HG03135 (cell line): ENCODE results near the gene ISLR2.

Experiments used
- ATAC-seq: cut with Tn5 transposase; IDR thresholded peaks from one replicate; pipeline ENCODE4 v1.9.1; 2021; ENCODE audit warnings: mild to moderate bottlenecking, moderate library complexity; ENCODE audit not compliant: unreplicated experiment

The ISLR2 gene

GRCh38 chr15:74127954-74128784 is 2.2 kb upstream of the ISLR2 start:
- no peak for ATAC-seq

- ATAC-seq: no peak
Observed at GRCh38 chr15:74128785-74129585, 1.4 kb upstream of the ISLR2 start.

DNA sequence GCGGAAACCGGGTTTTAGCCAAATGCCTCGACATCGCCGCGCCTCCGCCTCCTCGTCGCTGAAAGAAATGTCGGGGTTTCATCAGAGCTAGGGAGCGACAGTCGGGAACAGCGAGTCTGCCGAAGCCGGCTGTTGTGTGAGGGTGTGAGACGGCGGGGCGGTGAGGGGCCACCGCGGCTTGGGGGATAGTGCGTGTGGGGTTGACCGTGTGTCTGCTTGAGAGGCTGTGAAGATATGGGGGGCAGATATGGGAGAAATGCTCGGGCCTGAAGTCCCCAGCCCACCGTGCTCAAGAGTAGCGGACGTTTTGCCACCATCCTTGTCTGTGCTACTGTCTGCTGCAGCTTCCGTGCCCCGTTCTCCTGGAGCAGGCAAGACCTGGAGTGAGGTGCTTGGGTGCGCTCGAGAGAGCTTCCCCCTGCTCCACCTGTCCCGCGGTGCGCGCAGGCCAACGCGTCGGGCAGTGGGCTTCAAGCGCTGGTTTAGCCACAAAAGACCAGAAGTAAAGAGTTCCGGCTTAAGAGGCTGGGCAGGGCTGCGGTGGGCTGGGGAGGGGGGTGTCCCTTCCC is 716 bp upstream of the ISLR2 start:
- ATAC-seq: no peak

GRCh38 chr15:74130849-74131627 is 652 bp downstream of the ISLR2 start:
- no peak for ATAC-seq

DNA sequence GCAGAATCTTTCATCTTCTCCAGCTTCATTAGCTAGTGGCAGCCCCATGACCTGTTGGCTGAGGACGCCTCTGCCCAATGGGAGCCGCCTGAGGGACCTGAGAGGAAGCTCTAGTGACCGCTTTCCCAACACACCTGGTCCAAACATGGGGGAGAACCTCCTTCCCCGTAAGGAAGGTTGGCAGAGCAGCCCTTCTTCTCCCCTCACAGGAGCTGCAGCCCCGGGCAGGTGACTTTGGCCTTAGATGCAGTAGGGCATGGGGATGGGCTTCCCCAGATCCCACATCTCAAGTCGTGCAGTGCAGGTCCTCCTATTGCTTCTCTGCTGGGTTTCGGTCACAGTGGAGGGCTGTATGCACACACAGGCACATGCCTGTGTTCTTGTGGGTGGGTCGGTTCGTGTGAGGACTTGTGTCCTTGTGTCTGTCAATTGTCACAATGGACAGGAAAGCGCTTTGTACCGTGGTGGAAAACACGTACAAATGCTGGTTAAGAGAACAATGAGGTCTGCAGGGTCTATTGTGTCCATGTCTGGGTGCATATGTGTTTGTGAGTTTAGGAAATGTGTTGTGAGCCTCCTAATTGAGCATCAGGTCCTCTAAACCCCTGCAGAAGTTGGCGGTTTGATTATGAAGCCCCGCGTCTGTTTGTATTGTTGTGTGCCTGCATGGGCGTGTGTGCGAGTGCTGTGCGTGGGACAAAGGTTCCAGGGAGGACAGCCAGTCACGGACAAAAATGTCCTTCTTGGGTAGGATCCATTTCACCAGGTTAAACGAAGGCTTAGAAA is 1.4 kb downstream of the ISLR2 start:
- ATAC-seq: no peak

DNA sequence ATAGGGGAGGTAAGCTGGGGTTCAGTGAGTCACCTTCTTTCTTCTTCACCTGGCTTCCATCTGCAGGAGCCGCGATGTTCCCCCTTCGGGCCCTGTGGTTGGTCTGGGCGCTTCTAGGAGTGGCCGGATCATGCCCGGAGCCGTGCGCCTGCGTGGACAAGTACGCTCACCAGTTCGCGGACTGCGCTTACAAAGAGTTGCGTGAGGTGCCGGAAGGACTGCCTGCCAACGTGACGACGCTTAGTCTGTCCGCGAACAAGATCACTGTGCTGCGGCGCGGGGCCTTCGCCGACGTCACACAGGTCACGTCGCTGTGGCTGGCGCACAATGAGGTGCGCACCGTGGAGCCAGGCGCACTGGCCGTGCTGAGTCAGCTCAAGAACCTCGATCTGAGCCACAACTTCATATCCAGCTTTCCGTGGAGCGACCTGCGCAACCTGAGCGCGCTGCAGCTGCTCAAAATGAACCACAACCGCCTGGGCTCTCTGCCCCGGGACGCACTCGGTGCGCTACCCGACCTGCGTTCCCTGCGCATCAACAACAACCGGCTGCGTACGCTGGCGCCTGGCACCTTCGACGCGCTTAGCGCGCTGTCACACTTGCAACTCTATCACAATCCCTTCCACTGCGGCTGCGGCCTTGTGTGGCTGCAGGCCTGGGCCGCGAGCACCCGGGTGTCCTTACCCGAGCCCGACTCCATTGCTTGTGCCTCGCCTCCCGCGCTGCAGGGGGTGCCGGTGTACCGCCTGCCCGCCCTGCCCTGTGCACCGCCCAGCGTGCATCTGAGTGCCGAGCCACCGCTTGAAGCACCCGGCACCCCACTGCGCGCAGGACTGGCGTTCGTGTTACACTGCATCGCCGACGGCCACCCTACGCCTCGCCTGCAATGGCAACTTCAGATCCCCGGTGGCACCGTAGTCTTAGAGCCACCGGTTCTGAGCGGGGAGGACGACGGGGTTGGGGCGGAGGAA is 2.6 kb downstream of the ISLR2 start:
- ATAC-seq: no peak

GRCh38 chr15:74133694-74134386 is 3.5 kb downstream of the ISLR2 start:
- ATAC-seq: no peak

DNA sequence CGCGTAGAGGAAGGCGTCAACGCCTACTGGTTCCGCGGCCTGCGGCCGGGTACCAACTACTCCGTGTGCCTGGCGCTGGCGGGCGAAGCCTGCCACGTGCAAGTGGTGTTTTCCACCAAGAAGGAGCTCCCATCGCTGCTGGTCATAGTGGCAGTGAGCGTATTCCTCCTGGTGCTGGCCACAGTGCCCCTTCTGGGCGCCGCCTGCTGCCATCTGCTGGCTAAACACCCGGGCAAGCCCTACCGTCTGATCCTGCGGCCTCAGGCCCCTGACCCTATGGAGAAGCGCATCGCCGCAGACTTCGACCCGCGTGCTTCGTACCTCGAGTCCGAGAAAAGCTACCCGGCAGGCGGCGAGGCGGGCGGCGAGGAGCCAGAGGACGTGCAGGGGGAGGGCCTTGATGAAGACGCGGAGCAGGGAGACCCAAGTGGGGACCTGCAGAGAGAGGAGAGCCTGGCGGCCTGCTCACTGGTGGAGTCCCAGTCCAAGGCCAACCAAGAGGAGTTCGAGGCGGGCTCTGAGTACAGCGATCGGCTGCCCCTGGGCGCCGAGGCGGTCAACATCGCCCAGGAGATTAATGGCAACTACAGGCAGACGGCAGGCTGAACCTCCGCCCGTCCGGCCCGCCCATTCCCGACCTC is 4.1 kb downstream of the ISLR2 start:
- no peak for ATAC-seq

GRCh38 chr15:74135041-74135565 is 4.7 kb downstream of the ISLR2 start:
- no peak for ATAC-seq

GRCh38 chr15:74136540-74136813 is 6.1 kb downstream of the ISLR2 start:
- no peak for ATAC-seq

- ATAC-seq: no peak
Observed at GRCh38 chr15:74136814-74137536, 6.6 kb downstream of the ISLR2 start.

DNA sequence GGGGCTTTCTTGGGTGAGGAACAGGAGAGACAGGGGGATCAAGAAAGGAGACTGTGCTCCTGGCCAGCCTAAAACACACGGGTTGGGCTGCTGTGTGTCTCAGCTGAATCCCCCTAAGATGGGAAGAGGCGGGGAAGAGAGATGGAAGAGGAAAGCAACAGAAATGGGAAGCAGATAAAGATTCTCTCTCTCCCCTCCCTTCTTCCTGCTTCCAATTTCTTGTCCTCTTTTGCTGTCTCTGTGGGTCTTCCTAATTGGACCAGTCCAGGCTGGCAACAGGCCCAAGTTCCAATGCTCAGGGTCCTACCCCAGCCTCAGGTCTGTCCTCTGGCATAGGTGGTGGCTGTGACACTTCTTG is 7.1 kb downstream of the ISLR2 start:
- no peak for ATAC-seq

DNA sequence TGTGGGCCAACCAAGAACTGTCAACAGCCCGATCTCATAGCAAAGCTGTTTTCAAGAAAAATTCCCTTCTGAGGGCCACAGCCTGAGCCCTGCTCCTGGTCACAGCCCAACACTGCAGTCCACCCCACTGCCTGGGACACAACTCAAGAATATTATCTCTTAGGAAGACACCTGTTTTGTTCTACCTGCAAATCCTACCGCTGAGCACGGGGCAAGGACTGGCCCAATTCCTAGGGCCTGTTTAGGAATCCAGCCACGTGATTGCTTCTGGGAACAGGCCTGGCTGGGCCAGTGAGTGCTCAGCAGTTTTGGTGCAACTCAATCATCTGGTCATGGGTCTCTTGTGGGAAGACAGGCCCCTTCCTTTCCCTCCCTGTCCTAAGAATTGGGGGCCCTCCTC is 8.3 kb downstream of the ISLR2 start:
- no peak for ATAC-seq

- no peak for ATAC-seq
Observed at GRCh38 chr15:74141591-74141990, 11.2 kb downstream of the ISLR2 start.

- ATAC-seq: no peak
Observed at GRCh38 chr15:74144153-74144775, 13.9 kb downstream of the ISLR2 start.

DNA sequence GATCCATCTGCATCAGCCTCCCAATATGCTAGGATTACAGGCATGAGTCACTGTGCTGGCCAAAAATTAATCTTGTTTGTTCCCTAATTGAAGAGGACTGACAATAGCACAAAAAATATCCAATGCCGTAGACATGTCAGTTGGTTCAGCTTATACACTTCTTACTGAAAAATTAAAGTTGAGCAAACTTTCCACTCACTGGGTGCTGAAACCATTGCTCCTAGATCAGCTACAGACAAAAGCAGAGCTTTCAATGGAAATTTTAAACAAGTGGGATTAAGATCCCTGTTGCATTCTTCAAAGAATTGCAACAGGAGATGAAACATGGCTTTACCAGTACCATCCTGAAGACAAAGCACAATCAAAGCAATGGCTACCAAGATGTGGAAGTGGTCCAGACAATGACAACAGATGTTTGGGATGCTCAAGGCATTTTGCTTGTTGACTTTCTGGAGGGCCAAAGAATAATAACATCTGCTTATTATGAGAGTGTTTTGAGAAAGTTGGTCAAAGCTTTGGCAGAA is 16.0 kb downstream of the ISLR2 start:
- no peak for ATAC-seq

DNA sequence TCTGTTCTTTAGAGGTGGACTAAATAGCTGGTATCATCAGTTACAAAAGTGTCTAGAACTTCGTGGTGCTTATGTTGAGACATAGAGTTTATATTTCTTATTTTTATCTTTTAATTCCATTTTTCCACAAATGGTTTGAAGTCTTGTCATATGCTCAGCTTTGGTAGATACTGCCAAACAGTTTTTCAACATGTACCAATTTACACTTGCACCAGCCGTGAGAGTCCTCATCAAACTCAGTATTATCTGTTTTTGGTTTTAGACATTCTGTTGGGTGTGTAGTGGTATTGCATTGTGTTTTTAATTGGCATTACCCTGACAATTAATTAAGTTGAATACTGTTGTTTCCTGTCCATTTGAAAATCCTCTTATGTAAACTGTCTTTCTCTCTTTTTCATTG is 16.7 kb downstream of the ISLR2 start:
- no peak for ATAC-seq
